Stromal cell of bone marrow (primary cell): ENCODE data around the gene RBP5.

Experiments
- DNase-seq: peaks from one replicate; pipeline ENCODE4 v3.0.0-alpha.2; 2012; ENCODE audit warnings: low read depth

Gene RBP5

DNA sequence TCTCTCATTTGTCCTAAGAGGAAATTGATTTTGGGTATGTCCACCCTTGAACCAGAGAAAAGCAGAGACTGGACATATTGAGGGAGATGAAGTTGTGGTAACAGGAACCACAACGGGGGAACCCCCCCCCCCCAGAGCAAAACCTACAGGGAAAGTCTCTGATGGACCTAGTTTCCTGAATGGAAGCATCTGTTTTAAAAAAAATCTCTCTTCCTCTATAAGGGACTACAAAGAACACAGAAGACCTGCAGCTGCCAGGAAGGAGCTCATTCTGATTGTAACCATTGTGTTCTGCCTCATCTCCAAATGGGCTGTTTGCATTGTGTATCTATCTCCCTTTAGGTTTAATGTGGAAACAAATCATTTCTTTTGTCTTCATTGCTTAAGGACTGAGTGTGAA lies 54.7 kb downstream of the RBP5 start:
- no peak for DNase-seq
